MG63 (cell line): Measurements from ENCODE around the gene SLCO1A2. TPM values are rescaled to one million over a fixed set of nuclear protein-coding genes. Genes with fewer than 3 reads are reported as not detected.

Experiments used
- DNase-seq: peaks from one replicate; pipeline ENCODE4 v3.0.0-alpha.2; 2020
- H3K27me3 ChIP-seq: fragments of 250-450 bp; sonication (Bioruptor Pico); 2 replicates; pipeline ENCODE4 v1.5.1; 2020; ENCODE audit warnings: mild to moderate bottlenecking, moderate library complexity
- H3K36me3 ChIP-seq: fragments of 250-450 bp; sonication (Bioruptor Pico); 2 replicates; pipeline ENCODE4 v1.5.1; 2020; ENCODE audit warnings: mild to moderate bottlenecking, moderate library complexity
- H3K4me3 ChIP-seq: fragments of 250-450 bp; sonication (Bioruptor Pico); 2 replicates; pipeline ENCODE4 v1.5.1; 2020; ENCODE audit warnings: mild to moderate bottlenecking, moderate library complexity
- H3K9me3 ChIP-seq: fragments of 250-450 bp; sonication (Bioruptor Pico); 2 replicates; pipeline ENCODE4 v1.5.1; 2020; ENCODE audit warnings: mild to moderate bottlenecking, moderate library complexity
- total RNA-seq: library from RNA; depleted of rRNA; stranded (reverse); fragments of >200 nt; shearing (Covaris generic); gene quantifications from 2 replicates; pipeline ENCODE4 v1.2.3, GENCODE V29; 2014; ENCODE audit warnings: low replicate concordance

SLCO1A2 gene
- total RNA-seq, 1 experiment from 2014 or later = not detected

- H3K4me3 ChIP-seq = no peak overlapping the region
- DNase-seq = no peak
- no peaks in the 10 kb centered on the region for H3K27me3 ChIP-seq
- H3K36me3 ChIP-seq = no peaks in the 10 kb centered on the region
- no peaks in the 10 kb centered on the region for H3K9me3 ChIP-seq
Measured at GRCh38 chr12:21337959-21338744, 3.4 kb upstream of the SLCO1A2 start.

GRCh38 chr12:21337453-21337852, 2.7 kb upstream of the SLCO1A2 start:
- no peaks in the 10 kb centered on the region for H3K27me3 ChIP-seq
- H3K9me3 ChIP-seq = no peaks in the 10 kb centered on the region
- H3K36me3 ChIP-seq = no peaks in the 10 kb centered on the region
- no peak overlapping the region for H3K4me3 ChIP-seq
- no peak for DNase-seq

GRCh38 chr12:21336656-21337055, 1.9 kb upstream of the SLCO1A2 start:
- no peak for DNase-seq
- Histone ChIP-seq H3K27me3 (no peaks in the 10 kb centered on the region), H3K36me3 (no peaks in the 10 kb centered on the region), H3K4me3 (no peak overlapping the region), H3K9me3 (no peaks in the 10 kb centered on the region)

- no peaks in the 10 kb centered on the region for H3K36me3 ChIP-seq
- no peak overlapping the region for H3K4me3 ChIP-seq
- peaks cover 2% of the 10 kb centered on the region for H3K9me3 ChIP-seq
- DNase-seq = no peak
- H3K27me3 ChIP-seq = no peaks in the 10 kb centered on the region
Measured at GRCh38 chr12:21330682-21331253, 3.9 kb downstream of the SLCO1A2 start.

GRCh38 chr12:21328578-21328977, 6.1 kb downstream of the SLCO1A2 start:
- Histone ChIP-seq H3K9me3 (peaks cover 2% of the 10 kb centered on the region), H3K4me3 (no peak overlapping the region), H3K36me3 (no peaks in the 10 kb centered on the region), H3K27me3 (no peaks in the 10 kb centered on the region)
- DNase-seq = no peak

GRCh38 chr12:21324551-21324950, 10.2 kb downstream of the SLCO1A2 start:
- Histone ChIP-seq H3K4me3 (no peak overlapping the region), H3K9me3 (no peaks in the 10 kb centered on the region), H3K36me3 (no peaks in the 10 kb centered on the region), H3K27me3 (no peaks in the 10 kb centered on the region)
- DNase-seq = no peak

- no peak for DNase-seq
- no peaks in the 10 kb centered on the region for H3K27me3 ChIP-seq
- no peaks in the 10 kb centered on the region for H3K9me3 ChIP-seq
- H3K36me3 ChIP-seq = no peaks in the 10 kb centered on the region
- H3K4me3 ChIP-seq = no peak overlapping the region
Measured at GRCh38 chr12:21323736-21324135, 11.0 kb downstream of the SLCO1A2 start.

- no peaks in the 10 kb centered on the region for H3K9me3 ChIP-seq
- H3K4me3 ChIP-seq = no peak overlapping the region
- DNase-seq = no peak
- no peaks in the 10 kb centered on the region for H3K27me3 ChIP-seq
- no peaks in the 10 kb centered on the region for H3K36me3 ChIP-seq
Measured at GRCh38 chr12:21308785-21309184, 25.9 kb downstream of the SLCO1A2 start.

- Histone ChIP-seq H3K4me3 (no peak overlapping the region), H3K27me3 (no peaks in the 10 kb centered on the region), H3K9me3 (no peaks in the 10 kb centered on the region), H3K36me3 (no peaks in the 10 kb centered on the region)
- no peak for DNase-seq
Measured at GRCh38 chr12:21305661-21306060, 29.1 kb downstream of the SLCO1A2 start.

- no peaks in the 10 kb centered on the region for H3K36me3 ChIP-seq
- no peaks in the 10 kb centered on the region for H3K27me3 ChIP-seq
- no peak overlapping the region for H3K4me3 ChIP-seq
- no peaks in the 10 kb centered on the region for H3K9me3 ChIP-seq
- DNase-seq = no peak
Measured at GRCh38 chr12:21300632-21301031, 34.1 kb downstream of the SLCO1A2 start.

GRCh38 chr12:21296751-21297406, 37.8 kb downstream of the SLCO1A2 start:
- DNase-seq = no peak
- H3K36me3 ChIP-seq = no peaks in the 10 kb centered on the region
- H3K4me3 ChIP-seq = no peak overlapping the region
- no peaks in the 10 kb centered on the region for H3K27me3 ChIP-seq
- H3K9me3 ChIP-seq = no peaks in the 10 kb centered on the region

GRCh38 chr12:21296348-21296747, 38.4 kb downstream of the SLCO1A2 start:
- Histone ChIP-seq H3K9me3 (no peaks in the 10 kb centered on the region), H3K27me3 (no peaks in the 10 kb centered on the region), H3K36me3 (no peaks in the 10 kb centered on the region), H3K4me3 (no peak overlapping the region)
- DNase-seq = no peak

- Histone ChIP-seq H3K9me3 (no peaks in the 10 kb centered on the region), H3K4me3 (no peak overlapping the region), H3K27me3 (no peaks in the 10 kb centered on the region), H3K36me3 (no peaks in the 10 kb centered on the region)
- DNase-seq = no peak
Measured at GRCh38 chr12:21294176-21294575, 40.5 kb downstream of the SLCO1A2 start.

- Histone ChIP-seq H3K36me3 (no peaks in the 10 kb centered on the region), H3K4me3 (no peak overlapping the region), H3K27me3 (no peaks in the 10 kb centered on the region), H3K9me3 (no peaks in the 10 kb centered on the region)
- DNase-seq = no peak
Measured at GRCh38 chr12:21292111-21292510, 42.6 kb downstream of the SLCO1A2 start.

GRCh38 chr12:21289698-21290097, 45.0 kb downstream of the SLCO1A2 start:
- H3K9me3 ChIP-seq = no peaks in the 10 kb centered on the region
- H3K4me3 ChIP-seq = no peak overlapping the region

GRCh38 chr12:21276826-21277225, 57.9 kb downstream of the SLCO1A2 start:
- H3K9me3 ChIP-seq = no peaks in the 10 kb centered on the region
- no peak overlapping the region for H3K4me3 ChIP-seq
- H3K36me3 ChIP-seq = no peaks in the 10 kb centered on the region
- H3K27me3 ChIP-seq = no peaks in the 10 kb centered on the region
- DNase-seq = peak; percentile 27

More at GRCh38 chr12:21289698-21290097, 45.0 kb downstream of the SLCO1A2 start:
- Histone ChIP-seq H3K27me3 (no peaks in the 10 kb centered on the region), H3K36me3 (no peaks in the 10 kb centered on the region)
- DNase-seq = no peak

- no peak overlapping the region for H3K4me3 ChIP-seq
- H3K36me3 ChIP-seq = no peaks in the 10 kb centered on the region
- H3K27me3 ChIP-seq = no peaks in the 10 kb centered on the region
- H3K9me3 ChIP-seq = no peaks in the 10 kb centered on the region
- no peak for DNase-seq
Measured at GRCh38 chr12:21265932-21266331, 68.8 kb downstream of the SLCO1A2 start.

- H3K4me3 ChIP-seq = no peak overlapping the region
- H3K36me3 ChIP-seq = no peaks in the 10 kb centered on the region
- H3K27me3 ChIP-seq = no peaks in the 10 kb centered on the region
- no peaks in the 10 kb centered on the region; the same call in 1 of the 2 replicates for H3K9me3 ChIP-seq
- no peak for DNase-seq
Measured at GRCh38 chr12:21264232-21264631, 70.5 kb downstream of the SLCO1A2 start.
